ENCODE measurements around the gene DMRTC2. TPM values are rescaled to one million over a fixed set of nuclear protein-coding genes. Genes with fewer than 3 reads are reported as not detected.

Gene DMRTC2
- total RNA-seq, 1 experiment from 2014 or later, result not detected

DNA sequence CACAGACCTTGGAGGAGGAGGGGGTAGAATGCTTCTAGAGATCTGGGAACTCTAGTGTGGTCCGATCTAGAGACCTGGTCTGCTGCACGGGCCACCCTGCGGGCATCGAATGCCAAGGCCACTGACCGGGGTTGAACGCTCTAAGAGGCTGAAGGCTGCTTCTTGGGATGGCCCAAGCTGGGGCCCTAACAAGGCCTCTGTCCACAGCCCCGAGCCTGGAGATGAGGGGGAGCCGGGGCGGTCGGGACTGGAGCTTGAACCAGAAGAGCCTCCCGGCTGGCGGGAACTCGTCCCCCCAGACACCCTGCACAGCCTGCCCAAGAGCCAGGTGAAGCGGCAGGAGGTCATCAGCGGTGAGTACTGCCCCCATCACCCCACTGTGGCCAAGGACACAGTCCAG lies 53.4 kb downstream of the DMRTC2 start:
- no peak overlapping the region for H3K27ac ChIP-seq
- H3K4me1 ChIP-seq, result no peaks in the 10 kb centered on the region
- H3K4me3 ChIP-seq, result no peak overlapping the region
- H3K9me3 ChIP-seq (replicated peaks), result no peaks in the 10 kb centered on the region
- DNase-seq, result no peak
- H3K27me3 ChIP-seq, result no peaks in the 10 kb centered on the region
- peaks cover 42% of the 10 kb centered on the region for H3K36me3 ChIP-seq

Other genes with a start within 250 kb of the DMRTC2 start
- gene CEACAM4, start 218.0 kb upstream of the DMRTC2 start, total RNA-seq (2014; rRNA removed; shearing (Covaris generic)), result not detected in 2 replicates
- not detected in 2 replicates for gene CEACAM7, start 156.8 kb upstream of the DMRTC2 start, total RNA-seq (2014; rRNA removed; shearing (Covaris generic))
- gene CEACAM5, start 136.4 kb upstream of the DMRTC2 start, total RNA-seq (2014; rRNA removed; shearing (Covaris generic)), result not detected in 2 replicates
- not detected in 2 replicates for gene CEACAM6, start 89.5 kb upstream of the DMRTC2 start, total RNA-seq (2014; rRNA removed; shearing (Covaris generic))
- gene CEACAM3, start 48.5 kb upstream of the DMRTC2 start, total RNA-seq (2014; rRNA removed; shearing (Covaris generic)), result not detected in 2 replicates
- gene LYPD4, start 359 bp upstream of the DMRTC2 start, total RNA-seq (2014; rRNA removed; shearing (Covaris generic)), result not detected in 2 replicates
- gene RPS19, start 15.2 kb downstream of the DMRTC2 start, total RNA-seq (2014; rRNA removed; shearing (Covaris generic)), result 2,068 and 2,616 TPM in 2 replicates
- gene CD79A, start 32.2 kb downstream of the DMRTC2 start, total RNA-seq (2014; rRNA removed; shearing (Covaris generic)), result 0.61 TPM in 1 of 2 replicates, not detected in the other
- 52.4 and 53.8 TPM in 2 replicates for gene ARHGEF1, start 38.1 kb downstream of the DMRTC2 start, total RNA-seq (2014; rRNA removed; shearing (Covaris generic))
- not detected in 2 replicates for gene ERFL, start 83.4 kb downstream of the DMRTC2 start, total RNA-seq (2014; rRNA removed; shearing (Covaris generic))
- 106 and 129 TPM in 2 replicates for gene RABAC1, start 114.3 kb downstream of the DMRTC2 start, total RNA-seq (2014; rRNA removed; shearing (Covaris generic))
- 11.2 and 12.1 TPM in 2 replicates for gene ATP1A3, start 149.2 kb downstream of the DMRTC2 start, total RNA-seq (2014; rRNA removed; shearing (Covaris generic))
- 10.3 and 10.5 TPM in 2 replicates for gene GRIK5, start 225.2 kb downstream of the DMRTC2 start, total RNA-seq (2014; rRNA removed; shearing (Covaris generic))
- gene ZNF574, start 231.1 kb downstream of the DMRTC2 start, total RNA-seq (2014; rRNA removed; shearing (Covaris generic)), result 31.1 and 31.5 TPM in 2 replicates

Data from SJCRH30 (cell line).